Measurements from ENCODE around the gene PGAM1.

Gene PGAM1

DNA sequence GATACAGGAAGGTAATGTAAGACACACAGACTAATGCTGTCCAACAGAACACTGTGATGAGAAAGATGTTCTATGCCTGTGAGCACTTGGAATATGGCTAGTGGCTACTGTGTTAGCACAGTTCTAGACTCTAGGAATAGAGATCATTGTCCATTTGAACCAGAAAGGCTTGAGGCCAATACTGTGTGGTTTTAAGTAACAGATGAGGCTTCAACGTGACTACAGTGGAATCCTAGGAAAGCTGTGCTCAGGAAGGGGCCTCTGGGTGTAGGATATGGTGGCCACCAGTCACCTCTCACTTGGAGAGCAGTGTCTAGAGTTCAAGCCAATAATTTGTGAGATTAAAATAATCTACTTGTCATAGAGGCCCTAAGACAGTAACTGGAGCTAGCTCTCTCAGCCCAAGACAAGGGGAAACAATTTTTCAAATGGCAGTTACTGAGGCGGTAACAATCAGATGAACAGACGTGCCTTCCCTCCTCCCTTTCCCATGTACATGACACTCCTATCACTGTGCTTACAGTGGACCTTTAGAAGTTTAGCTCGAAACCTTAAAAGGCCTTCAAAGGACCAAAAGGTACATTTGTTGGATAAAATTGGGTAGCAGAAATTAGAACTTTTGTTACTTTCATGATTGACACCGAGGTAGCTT is 30.2 kb downstream of the PGAM1 start:
- TF ChIP-seq SALL2 (tag by site-specific recombination; IDR thresholded peaks at IDR 0.05; ENCODE audit: borderline replicate concordance): no peak
- TF ChIP-seq ZNF132 (tag by site-specific recombination; IDR thresholded peaks at IDR 0.05; ENCODE audit: borderline replicate concordance): no peak
- TF ChIP-seq ZNF48 (tag by site-specific recombination; IDR thresholded peaks at IDR 0.05): no peak
- TF ChIP-seq, protein P1, sequence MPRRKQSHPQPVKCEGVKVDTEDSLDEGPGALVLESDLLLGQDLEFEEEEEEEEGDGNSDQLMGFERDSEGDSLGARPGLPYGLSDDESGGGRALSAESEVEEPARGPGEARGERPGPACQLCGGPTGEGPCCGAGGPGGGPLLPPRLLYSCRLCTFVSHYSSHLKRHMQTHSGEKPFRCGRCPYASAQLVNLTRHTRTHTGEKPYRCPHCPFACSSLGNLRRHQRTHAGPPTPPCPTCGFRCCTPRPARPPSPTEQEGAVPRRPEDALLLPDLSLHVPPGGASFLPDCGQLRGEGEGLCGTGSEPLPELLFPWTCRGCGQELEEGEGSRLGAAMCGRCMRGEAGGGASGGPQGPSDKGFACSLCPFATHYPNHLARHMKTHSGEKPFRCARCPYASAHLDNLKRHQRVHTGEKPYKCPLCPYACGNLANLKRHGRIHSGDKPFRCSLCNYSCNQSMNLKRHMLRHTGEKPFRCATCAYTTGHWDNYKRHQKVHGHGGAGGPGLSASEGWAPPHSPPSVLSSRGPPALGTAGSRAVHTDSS (tag by site-specific recombination; IDR thresholded peaks at IDR 0.05): no peak
- TF ChIP-seq ZNF670 (tag by site-specific recombination; IDR thresholded peaks at IDR 0.05; ENCODE audit: low read depth): no peak
- TF ChIP-seq ZNF777 (tag by site-specific recombination; IDR thresholded peaks at IDR 0.05; ENCODE audit: borderline replicate concordance): no peak
- TF ChIP-seq ZNF791 (tag by site-specific recombination; IDR thresholded peaks at IDR 0.05): no peak
- no peak for TF ChIP-seq SP3 (tag by site-specific recombination; IDR thresholded peaks at IDR 0.05)
- TF ChIP-seq ZBTB20 (tag by site-specific recombination; IDR thresholded peaks at IDR 0.05): no peak
- TF ChIP-seq, protein P2, sequence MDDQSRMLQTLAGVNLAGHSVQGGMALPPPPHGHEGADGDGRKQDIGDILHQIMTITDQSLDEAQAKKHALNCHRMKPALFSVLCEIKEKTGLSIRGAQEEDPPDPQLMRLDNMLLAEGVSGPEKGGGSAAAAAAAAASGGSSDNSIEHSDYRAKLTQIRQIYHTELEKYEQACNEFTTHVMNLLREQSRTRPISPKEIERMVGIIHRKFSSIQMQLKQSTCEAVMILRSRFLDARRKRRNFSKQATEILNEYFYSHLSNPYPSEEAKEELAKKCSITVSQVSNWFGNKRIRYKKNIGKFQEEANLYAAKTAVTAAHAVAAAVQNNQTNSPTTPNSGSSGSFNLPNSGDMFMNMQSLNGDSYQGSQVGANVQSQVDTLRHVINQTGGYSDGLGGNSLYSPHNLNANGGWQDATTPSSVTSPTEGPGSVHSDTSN (CRISPR knock-in tag; IDR thresholded peaks at IDR 0.05): no peak
- Histone ChIP-seq H3K27ac (ENCODE audit: extremely low read depth, low read depth, low read length) (no peak overlapping the region), H3K4me3 (ENCODE audit: low read depth, low read length) (no peak overlapping the region), H3K9me3 (ENCODE audit: control insufficient read depth, insufficient read depth, low read depth, low read length) (no peaks in the 10 kb centered on the region), H3K36me3 (ENCODE audit: control insufficient read depth in 2 of 2, insufficient read depth in 1 of 2, low read length in 2 of 2) (peaks cover 31 to 100% of the 10 kb centered on the region in 2 experiments), H3K4me1 (ENCODE audit: control insufficient read depth, insufficient read depth, low read length) (peaks cover 6% of the 10 kb centered on the region)
- POLR2A ChIA-PET: interaction anchor here (0.6 kb wide), 1 partner anchor 8 kb away, joined by 3 read pairs; no protein-coding TSS in a partner anchor
- CTCF ChIA-PET: interaction anchor here (0.6 to 1.1 kb wide), 3 partner anchors 26 to 94 kb away, joined by 3 to 4 read pairs (median 3); no protein-coding TSS in a partner anchor

DNA sequence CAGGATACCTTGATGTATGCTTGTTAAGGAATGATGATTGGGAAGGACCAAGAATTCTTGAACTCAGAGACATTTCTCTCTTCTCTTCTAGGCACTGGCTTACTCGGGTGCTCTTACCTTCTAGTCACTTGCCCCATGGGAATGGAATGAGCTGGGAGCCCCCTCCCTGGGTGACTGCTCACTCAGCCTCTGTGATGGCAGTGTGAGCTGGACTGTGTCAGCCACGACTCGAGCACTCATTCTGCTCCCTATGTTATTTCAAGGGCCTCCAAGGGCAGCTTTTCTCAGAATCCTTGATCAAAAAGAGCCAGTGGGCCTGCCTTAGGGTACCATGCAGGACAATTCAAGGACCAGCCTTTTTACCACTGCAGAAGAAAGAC is 30.7 kb downstream of the PGAM1 start:
- Histone ChIP-seq H3K27ac (ENCODE audit: extremely low read depth, low read depth, low read length) (no peak overlapping the region), H3K36me3 (ENCODE audit: control insufficient read depth in 2 of 2, insufficient read depth in 1 of 2, low read length in 2 of 2) (peaks cover 35 to 100% of the 10 kb centered on the region in 2 experiments), H3K4me3 (ENCODE audit: low read depth, low read length) (no peak overlapping the region), H3K4me1 (ENCODE audit: control insufficient read depth, insufficient read depth, low read length) (peaks cover 6% of the 10 kb centered on the region), H3K9me3 (ENCODE audit: control insufficient read depth, insufficient read depth, low read depth, low read length) (no peaks in the 10 kb centered on the region)
- CTCF ChIA-PET: interaction anchor here (0.6 to 1.1 kb wide), 2 partner anchors 50 to 93 kb away, joined by 3 to 4 read pairs; no protein-coding TSS in a partner anchor
- POLR2A ChIA-PET: interaction anchor here (0.6 kb wide), 1 partner anchor 9 kb away, joined by 3 read pairs; no protein-coding TSS in a partner anchor
- TF ChIP-seq PRDM4 (tag by site-specific recombination; IDR thresholded peaks at IDR 0.05) (no peak), ZNF501 (tag by site-specific recombination; IDR thresholded peaks at IDR 0.05) (no peak), ZNF707 (tag by site-specific recombination; IDR thresholded peaks at IDR 0.05) (no peak), ZNF791 (tag by site-specific recombination; IDR thresholded peaks at IDR 0.05) (no peak), ZNF843 (tag by site-specific recombination; IDR thresholded peaks at IDR 0.05) (no peak), ZNF266 (tag by site-specific recombination; IDR thresholded peaks at IDR 0.05; ENCODE audit: low read depth) (no peak), ZNF792 (tag by site-specific recombination; IDR thresholded peaks at IDR 0.05) (no peak), ZNF2 (tag by site-specific recombination; IDR thresholded peaks at IDR 0.05) (no peak), CTCF (tag by site-specific recombination; IDR thresholded peaks at IDR 0.05) (no peak), SP3 (tag by site-specific recombination; IDR thresholded peaks at IDR 0.05) (no peak), ZNF202 (tag by site-specific recombination; IDR thresholded peaks at IDR 0.05; ENCODE audit: borderline replicate concordance) (no peak), KLF7 (tag by site-specific recombination; IDR thresholded peaks at IDR 0.05; ENCODE audit: borderline replicate concordance) (no peak), ELK4 (IDR thresholded peaks at IDR 0.05; ENCODE audit: borderline replicate concordance, low read depth, low read length) (no peak), ZNF302 (tag by site-specific recombination; IDR thresholded peaks at IDR 0.05; ENCODE audit: low read depth) (no peak), ZNF10 (tag by site-specific recombination; IDR thresholded peaks at IDR 0.05) (no peak), ZNF146 (tag by site-specific recombination; IDR thresholded peaks at IDR 0.05) (no peak), ZNF747 (tag by site-specific recombination; IDR thresholded peaks at IDR 0.05) (no peak)
- TF ChIP-seq, protein P3, sequence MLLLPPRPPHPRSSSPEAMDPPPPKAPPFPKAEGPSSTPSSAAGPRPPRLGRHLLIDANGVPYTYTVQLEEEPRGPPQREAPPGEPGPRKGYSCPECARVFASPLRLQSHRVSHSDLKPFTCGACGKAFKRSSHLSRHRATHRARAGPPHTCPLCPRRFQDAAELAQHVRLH (tag by site-specific recombination; IDR thresholded peaks at IDR 0.05): no peak

Data from HEK293 (cell line).